ENCODE data around the gene NEXMIF.

DNA sequence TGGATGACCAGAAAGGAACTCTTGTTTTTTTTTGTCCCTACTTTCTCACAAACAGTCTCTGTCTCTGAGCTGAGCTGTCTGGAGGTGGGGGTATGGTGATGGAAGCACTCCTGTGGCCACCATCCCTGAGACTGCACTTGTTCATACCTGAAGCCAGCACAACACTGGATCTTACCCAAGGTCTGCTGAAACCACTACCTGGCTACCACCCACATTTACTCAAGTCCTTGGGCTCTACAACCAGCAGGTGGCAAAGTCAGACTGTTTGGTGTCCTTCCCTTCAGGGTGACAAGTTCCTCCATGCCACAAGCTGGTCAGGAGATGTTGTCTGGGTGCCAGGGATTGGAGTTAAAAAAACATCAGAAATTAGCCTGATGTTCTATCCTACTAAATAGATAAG lies 89.7 kb downstream of the NEXMIF start:
- TF ChIP-seq, protein P1, sequence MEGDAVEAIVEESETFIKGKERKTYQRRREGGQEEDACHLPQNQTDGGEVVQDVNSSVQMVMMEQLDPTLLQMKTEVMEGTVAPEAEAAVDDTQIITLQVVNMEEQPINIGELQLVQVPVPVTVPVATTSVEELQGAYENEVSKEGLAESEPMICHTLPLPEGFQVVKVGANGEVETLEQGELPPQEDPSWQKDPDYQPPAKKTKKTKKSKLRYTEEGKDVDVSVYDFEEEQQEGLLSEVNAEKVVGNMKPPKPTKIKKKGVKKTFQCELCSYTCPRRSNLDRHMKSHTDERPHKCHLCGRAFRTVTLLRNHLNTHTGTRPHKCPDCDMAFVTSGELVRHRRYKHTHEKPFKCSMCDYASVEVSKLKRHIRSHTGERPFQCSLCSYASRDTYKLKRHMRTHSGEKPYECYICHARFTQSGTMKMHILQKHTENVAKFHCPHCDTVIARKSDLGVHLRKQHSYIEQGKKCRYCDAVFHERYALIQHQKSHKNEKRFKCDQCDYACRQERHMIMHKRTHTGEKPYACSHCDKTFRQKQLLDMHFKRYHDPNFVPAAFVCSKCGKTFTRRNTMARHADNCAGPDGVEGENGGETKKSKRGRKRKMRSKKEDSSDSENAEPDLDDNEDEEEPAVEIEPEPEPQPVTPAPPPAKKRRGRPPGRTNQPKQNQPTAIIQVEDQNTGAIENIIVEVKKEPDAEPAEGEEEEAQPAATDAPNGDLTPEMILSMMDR (IDR thresholded peaks at IDR 0.05) = no peak
- no peak for TF ChIP-seq POLR2AphosphoS5 (IDR thresholded peaks at IDR 0.05)
